ENCODE results near the gene MSL3B.

MSL3B gene

DNA sequence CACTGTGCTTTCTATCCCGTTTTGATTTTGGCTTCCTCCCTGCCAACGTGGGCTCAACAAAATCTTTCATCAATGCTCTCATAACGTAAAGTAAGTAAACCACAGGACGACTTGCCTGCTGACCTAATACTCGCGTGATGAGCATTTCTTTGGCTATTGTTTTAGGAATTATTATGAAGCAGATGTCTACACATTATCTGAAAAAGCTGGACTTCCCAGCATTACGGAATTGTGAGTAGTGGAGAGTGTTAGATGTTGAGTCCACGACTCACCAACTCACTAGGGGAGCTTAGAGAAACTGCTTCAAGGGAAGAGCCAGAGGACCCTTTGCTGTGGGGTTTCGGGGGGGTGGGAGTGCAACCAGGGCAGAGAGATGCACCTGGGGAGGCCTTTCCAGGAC lies 35.8 kb downstream of the MSL3B start:
- DNase-seq = no peak

DNA sequence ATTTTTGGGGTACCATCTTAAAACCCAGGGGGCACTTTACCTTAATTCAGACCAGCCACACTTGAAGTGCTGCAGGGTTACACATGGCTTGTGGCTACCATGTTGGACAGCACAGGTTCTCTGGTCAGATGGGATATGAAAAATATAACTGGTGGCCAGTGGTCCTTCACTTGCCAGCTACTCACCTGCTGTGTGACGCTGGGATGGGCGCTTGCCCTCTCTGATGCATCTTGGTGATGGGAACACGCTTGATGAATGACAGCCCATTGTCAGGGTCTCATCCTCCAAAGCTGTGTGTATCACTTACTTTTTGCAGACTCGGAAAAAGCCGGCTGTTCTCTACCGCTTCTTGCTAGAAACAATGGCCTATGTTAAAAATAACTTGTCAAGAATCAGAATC lies 36.3 kb downstream of the MSL3B start:
- DNase-seq = no peak

DNA sequence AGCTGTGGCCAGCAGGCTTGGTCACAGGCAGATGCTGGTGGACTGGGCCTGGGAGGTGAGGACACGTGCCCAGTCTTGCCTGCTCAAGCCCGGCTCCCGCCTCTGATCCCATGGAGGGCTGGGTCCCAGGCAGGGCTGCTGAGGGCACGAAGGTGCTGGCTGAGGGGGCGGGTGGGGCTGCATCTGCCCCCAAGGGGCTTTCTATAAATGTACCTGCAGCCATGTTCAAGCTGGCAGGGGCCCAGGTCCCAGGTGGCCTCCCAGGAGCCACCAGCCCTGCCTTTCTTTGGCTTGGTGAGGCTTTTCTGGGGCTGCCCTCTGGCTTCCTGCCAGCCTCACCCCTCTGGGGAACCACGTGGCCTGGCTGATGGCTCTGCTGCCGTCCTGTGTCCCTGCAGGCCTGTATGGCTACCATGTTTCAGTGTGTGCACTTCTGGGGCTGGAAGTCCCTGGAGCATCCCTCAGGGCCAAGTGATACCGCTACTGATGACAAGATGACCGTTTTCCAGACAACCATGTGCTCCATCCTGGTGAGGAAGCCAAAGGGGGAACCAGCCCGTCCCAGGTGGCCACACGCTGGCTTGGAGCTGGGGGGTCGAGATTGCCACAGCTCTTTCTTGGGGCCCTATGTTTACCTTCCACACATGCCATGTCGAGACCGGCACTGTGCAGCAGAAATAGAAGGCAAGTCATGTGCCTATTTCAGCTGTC lies 37.0 kb downstream of the MSL3B start:
- no peak for DNase-seq

- DNase-seq = no peak
Observed at GRCh38 chr2:233830111-233830802, 37.9 kb downstream of the MSL3B start.

- no peak for DNase-seq
Observed at GRCh38 chr2:233829193-233830110, 38.7 kb downstream of the MSL3B start.

GRCh38 chr2:233828546-233829192 lies 39.5 kb downstream of the MSL3B start:
- no peak for DNase-seq

GRCh38 chr2:233824373-233824772 lies 43.8 kb downstream of the MSL3B start:
- no peak for DNase-seq

- no peak for DNase-seq
Observed at GRCh38 chr2:233823731-233824121, 44.5 kb downstream of the MSL3B start.

DNA sequence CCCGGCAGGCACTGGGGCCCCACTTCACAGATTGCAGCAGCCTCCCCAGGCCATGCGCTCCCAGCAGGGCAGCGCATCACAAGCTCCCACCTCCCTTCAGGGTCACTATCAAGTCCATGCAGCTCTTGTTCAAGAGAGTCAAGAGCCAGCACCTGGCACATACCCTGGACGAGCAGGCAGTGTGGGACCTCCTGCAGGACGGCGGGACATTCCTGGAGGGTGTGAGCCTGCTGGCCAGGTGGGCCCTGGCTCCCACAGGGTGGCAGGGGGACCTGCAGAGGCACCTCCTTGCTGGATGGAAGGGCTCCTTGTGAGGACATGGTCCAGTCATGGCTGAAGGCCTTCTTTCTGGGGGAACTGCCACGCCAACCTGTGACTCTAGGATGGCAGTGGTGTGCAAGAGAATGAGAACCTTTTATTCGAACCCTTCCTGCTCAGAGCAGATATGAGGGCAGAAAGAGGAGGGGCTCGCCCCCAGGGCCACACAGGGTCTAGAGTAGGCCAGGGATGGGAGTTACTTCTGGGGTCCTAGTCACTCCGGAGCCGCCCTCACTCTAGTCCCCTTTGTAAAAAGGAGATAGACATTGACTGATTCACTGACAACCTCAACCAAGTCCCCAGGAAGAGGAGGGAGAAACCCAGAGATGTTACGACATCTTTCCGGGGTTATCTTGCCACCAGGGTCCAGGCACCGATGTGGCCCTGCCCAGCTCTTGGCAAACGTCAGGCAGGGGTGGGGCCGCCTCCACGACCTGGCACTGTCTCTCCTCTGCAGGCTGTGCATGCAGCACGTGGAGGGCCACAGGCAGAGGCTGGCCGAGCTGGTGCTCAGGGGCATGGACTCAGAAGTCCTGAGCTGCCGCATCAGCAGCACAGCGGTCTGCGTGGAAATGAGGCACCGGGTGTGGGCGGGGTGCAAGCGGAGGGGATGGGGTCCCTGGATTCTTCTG lies 45.1 kb downstream of the MSL3B start:
- no peak for DNase-seq

GRCh38 chr2:233822101-233822771 lies 46.0 kb downstream of the MSL3B start:
- DNase-seq = no peak

DNA sequence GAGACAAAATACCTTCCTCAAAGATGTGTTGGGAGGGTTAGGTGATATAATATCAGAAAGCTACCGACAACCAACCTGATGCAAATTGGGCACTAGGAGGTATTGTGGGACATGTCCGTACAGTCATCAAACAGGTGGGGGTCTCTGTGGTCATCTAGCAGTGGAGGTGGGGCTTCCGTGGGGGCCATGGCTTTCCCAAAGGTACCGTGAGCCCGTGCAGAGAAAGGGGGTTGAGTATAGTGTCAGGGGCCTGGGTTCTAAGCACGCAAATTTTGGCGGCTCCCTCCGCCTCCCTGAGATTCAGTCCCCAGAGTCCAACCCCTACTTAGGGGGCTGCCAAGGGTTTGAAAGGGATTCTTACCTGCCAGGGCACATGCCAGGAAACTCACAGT lies 46.5 kb downstream of the MSL3B start:
- DNase-seq = no peak

DNA sequence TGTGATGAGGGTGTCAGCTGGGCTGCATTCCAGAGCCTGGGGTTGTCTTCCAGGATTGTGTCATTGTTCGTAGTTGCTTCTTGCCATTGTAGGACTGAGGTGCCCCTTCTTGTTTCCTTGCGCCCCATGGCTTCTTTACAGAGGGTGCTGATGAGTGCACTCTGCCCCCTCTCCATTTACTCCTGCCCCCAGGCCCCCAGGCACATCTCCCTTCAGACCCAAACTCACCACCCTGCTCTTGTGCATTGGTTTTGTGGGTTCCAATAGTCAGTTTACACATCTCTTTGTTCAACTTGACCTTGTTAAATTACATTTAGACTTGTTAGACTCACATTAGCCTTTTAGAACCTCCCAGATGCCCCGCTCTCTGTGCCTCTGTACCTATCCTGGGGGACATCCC lies 47.0 kb downstream of the MSL3B start:
- DNase-seq = no peak

GRCh38 chr2:233820774-233821105 lies 47.4 kb downstream of the MSL3B start:
- DNase-seq = no peak

GRCh38 chr2:233819884-233820773 lies 48.1 kb downstream of the MSL3B start:
- no peak for DNase-seq

DNA sequence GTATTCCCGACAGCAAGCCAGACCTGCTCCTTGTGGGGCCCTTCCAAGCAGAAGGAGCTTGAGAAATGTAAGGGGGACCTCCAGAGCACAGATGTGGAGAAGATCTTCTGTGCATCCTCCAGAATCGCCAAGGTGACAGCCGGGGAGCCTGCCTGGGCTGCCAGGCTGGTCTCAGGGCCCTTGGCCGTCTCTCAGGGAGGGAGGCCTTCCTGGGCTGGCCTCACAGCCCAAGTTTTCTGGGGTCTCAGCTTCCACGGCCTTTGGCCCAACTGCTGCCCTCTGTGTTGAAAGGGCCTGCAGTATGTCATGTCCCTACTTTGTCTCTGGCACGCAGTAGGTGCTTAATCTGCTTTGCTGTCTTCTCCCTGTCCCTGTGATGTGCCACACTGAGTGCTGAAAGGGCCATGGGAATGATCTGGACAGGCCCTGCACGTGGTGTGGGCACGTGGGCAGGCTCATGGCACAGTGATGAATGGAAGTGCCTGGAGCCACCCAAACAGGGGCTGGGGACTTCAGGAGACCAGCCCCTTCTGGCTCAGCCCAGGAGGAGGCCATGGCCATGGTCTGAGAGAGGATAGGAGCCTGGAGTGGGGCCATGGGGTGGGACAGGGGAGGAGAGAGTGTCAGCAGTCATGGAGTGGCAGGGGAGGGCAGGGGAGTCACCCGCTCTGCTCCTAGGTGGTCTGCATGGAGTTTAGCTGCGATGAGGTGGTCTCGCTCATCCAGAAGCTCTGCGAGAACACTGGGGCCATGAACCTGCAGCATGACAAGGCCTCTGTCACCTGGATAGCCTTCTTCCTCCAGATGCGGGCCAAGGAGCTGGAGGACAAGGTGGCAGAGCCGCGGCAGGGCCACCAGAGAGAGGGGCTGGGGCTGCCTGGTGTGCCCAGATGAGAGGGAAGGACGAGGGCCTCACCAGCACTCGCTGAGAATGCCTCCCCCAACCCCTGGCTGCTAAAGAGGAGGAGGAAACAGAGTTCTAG lies 49.3 kb downstream of the MSL3B start:
- DNase-seq = no peak

DNA sequence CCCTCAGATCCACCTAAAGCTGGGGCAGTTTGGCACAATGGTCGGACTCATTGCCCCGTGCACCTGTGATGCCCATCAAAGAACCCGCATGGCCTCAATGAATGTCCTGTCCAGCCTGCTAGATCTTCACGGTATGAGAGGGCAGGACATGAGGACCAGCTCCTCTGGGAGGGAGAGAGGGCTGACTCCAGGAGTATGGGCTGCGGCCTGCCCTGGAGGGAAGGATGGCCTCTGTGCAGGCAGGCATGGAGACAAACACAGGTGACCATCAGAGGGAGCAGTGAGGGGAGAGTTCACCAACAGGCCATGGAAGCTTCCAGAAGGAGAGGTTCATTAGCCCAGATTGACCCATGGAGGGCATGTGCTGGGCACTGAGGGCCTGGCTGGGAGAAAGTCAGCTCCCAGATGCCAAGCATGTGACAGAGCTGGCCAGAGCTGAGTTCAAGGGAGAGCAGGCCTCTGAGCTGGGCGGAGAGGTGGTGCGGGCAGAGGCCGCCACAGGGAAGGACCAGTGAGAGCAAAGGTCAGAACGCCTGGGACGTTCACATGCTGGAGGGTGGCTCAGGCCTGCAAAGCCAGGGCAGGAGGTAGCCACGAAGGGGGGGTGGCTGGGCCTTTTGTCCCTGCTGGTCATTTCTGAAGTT lies 50.1 kb downstream of the MSL3B start:
- no peak for DNase-seq

DNA sequence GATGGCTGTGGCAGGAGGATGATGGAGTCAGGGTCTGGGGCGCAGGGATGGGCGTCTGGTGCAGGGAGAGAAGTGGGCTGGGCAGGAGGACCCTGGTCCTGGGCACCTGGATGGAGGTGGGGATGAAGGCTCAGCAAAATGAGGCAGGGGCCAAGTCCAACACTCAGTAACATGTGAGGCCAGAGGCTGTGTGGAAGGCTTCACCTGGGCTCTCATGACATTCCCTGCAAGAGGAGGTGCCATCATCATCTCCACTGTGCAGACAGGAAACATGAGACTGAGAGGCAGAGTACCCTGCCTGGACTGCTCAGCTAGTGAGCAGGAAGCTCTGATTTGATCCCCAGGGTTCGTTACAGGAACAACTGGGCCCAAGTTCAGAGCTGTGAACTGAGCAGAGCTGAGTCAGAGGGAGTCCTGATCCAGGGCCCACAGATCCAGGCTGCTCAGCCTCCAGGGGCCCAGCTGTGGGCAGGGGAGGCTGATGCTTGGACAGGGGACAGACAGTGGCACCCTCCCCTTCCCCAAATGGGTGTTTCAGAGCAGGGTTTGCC lies 50.8 kb downstream of the MSL3B start:
- DNase-seq = no peak

GRCh38 chr2:233816771-233817170 lies 51.4 kb downstream of the MSL3B start:
- DNase-seq = no peak
